ENCODE data around the gene DLG5. TPM values are rescaled to one million over a fixed set of nuclear protein-coding genes. Genes with fewer than 3 reads are reported as not detected.

DLG5 gene
- total and polyA plus RNA-seq, 9 of the 15 experiments (the other 6 are each of a cell fraction or from before 2014, with no cell fraction given) = 1.4 to 26.8 (median 11.2) TPM

DNA sequence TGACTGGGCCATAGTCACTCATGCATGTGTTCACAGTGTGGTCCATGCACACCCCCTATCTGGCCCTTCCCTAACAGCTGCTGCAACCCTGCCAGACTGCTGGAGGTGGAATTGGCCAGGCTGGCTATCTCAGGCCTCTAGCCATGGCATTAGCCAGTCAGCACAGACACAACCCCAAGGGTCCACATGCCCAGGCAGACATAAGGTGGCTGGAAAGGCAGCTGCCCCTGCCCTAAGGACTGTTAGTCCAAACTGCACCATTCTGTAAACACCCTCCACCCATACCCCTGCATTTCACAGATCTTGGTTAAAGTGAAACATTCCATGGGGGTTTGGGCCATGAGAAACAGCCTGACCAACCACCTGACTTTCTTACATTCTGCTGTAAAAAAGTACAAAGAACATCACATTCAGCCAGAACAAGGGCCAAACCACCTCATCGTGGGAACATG, 151.6 kb downstream of the DLG5 start:
- Histone ChIP-seq H3K9ac (ENCODE audit: insufficient read depth in 1 of 2, low read depth in 2 of 2, low read length in 2 of 2) (no peak overlapping the region), H4K20me1 (replicated peaks; ENCODE audit: control insufficient read depth, insufficient read depth, low read length) (no peaks in the 10 kb centered on the region), H3K4me2 (ENCODE audit: insufficient read depth, low read length) (no peak overlapping the region), H3K79me2 (ENCODE audit: control insufficient read depth, insufficient read depth, low read length) (no peaks in the 10 kb centered on the region), H3K4me1 (replicated peaks in 1 of 2; ENCODE audit: control insufficient read depth in 2 of 2, insufficient read depth in 2 of 2, low read length in 2 of 2) (no peaks in the 10 kb centered on the region; a peak in 1 of 5 replicates), H3K27me3 (ENCODE audit: control insufficient read depth in 2 of 2, insufficient read depth in 2 of 2, low read length in 2 of 2) (peaks cover 8 to 14% of the 10 kb centered on the region in 2 experiments; a peak in 4 of 5 replicates), H3K27ac (ENCODE audit: extremely low read depth, low read depth, low read length) (no peak overlapping the region), H3K9me3 (replicated peaks; ENCODE audit: control insufficient read depth, insufficient read depth, low read depth, low read length) (0 out of 2 replicates have a peak, but pooled peaks cover 6% of the 10 kb centered on the region), H2AFZ (ENCODE audit: low read depth, low read length) (no peak overlapping the region), H3K9me1 (ENCODE audit: control insufficient read depth, insufficient read depth, low read length) (no peaks in the 10 kb centered on the region), H3K4me3 (no peak overlapping the region), H3K36me3 (ENCODE audit: control insufficient read depth, insufficient read depth, low read length) (no peaks in the 10 kb centered on the region)
- DNase-seq (ENCODE audit: extremely low read depth in 1 of 4, low spot score in 3 of 4) (no peak), ATAC-seq (no peak), FAIRE-seq (no peak)
- ChIA-PET CTCF (ENCODE audit: low intra/inter-chr PET ratio) (no interaction called here), POLR2A (no interaction called here)
- intact Hi-C loops (cut with micrococcal nuclease) = no loop called here
- 9% methylated on average over 1 of the region's 1 CpG for WGBS (ENCODE audit: insufficient coverage, low coverage, missing lambda C conversion rate)
- in situ Hi-C loops (cut with MboI) = no loop called here
- TF ChIP-seq CCAR2 (IDR thresholded peaks at IDR 0.05; ENCODE audit: low read depth, low read length) (no peak), TCF3 (CRISPR knock-in tag; IDR thresholded peaks at IDR 0.05) (no peak), SAFB (IDR thresholded peaks at IDR 0.05; ENCODE audit: borderline replicate concordance, low read depth, low read length) (no peak)
- TF ChIP-seq, protein P1, sequence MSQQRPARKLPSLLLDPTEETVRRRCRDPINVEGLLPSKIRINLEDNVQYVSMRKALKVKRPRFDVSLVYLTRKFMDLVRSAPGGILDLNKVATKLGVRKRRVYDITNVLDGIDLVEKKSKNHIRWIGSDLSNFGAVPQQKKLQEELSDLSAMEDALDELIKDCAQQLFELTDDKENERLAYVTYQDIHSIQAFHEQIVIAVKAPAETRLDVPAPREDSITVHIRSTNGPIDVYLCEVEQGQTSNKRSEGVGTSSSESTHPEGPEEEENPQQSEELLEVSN (IDR thresholded peaks at IDR 0.05; ENCODE audit: borderline replicate concordance in 1 of 2, extremely low read depth in 1 of 2, insufficient read depth in 1 of 2, insufficient read length in 1 of 2, low read depth in 1 of 2, low read length in 1 of 2, poor library complexity in 1 of 2, severe bottlenecking in 1 of 2) = no peak
- TF ChIP-seq, protein P2, sequence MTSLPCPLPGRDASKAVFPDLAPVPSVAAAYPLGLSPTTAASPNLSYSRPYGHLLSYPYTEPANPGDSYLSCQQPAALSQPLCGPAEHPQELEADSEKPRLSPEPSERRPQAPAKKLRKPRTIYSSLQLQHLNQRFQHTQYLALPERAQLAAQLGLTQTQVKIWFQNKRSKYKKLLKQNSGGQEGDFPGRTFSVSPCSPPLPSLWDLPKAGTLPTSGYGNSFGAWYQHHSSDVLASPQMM (CRISPR knock-in tag; IDR thresholded peaks at IDR 0.05) = no peak
- BruUV-seq (replicated peaks) = no TSS peak
